HepG2 (cell line): ENCODE data around the gene COQ5. TPM values are rescaled to one million over a fixed set of nuclear protein-coding genes. Genes with fewer than 3 reads are reported as not detected.
A peak's percentile ranks its signal among the peaks of the same experiment; 100 is the strongest.

Source experiments
- DR1 ChIP-seq: sonication (generic); formaldehyde crosslinking; IDR thresholded peaks from 2 replicates; pipeline ENCODE4 v1.8.0; 2021; ENCODE audit warnings: mild to moderate bottlenecking, missing genetic modification reagents, inconsistent platforms
- FIP1L1 ChIP-seq: fragments of 200-400 bp; formaldehyde crosslinking; IDR thresholded peaks from 2 replicates; pipeline ENCODE4 v1.6.1; 2018; ENCODE audit warnings: low read depth, mild to moderate bottlenecking, low read length, moderate library complexity, borderline replicate concordance; ENCODE audit not compliant: insufficient read depth
- KMT2A ChIP-seq: sonication (generic); formaldehyde crosslinking; IDR thresholded peaks from 2 replicates; pipeline ENCODE4 v1.4.0; 2020; ENCODE audit warnings: missing genetic modification reagents
- MTF1 ChIP-seq: sonication (generic); formaldehyde crosslinking; IDR thresholded peaks from 2 replicates; pipeline ENCODE4 v1.5.0; 2020; ENCODE audit warnings: missing genetic modification reagents
- NFKBIZ ChIP-seq: IDR thresholded peaks from 2 replicates; pipeline ENCODE4 v1.6.1; 2018; ENCODE audit warnings: missing genetic modification reagents, missing compliant biosample characterization
- NPAS2 ChIP-seq: sonication (generic); formaldehyde crosslinking; IDR thresholded peaks from 2 replicates; pipeline ENCODE4 v1.8.0; 2022; ENCODE audit warnings: mild to moderate bottlenecking, missing genetic modification reagents, borderline replicate concordance
- PAXIP1 ChIP-seq: sonication (generic); formaldehyde crosslinking; conservative IDR thresholded peaks from 2 replicates; pipeline ENCODE4 v1.4.0; 2020; ENCODE audit warnings: mild to moderate bottlenecking, missing genetic modification reagents, moderate library complexity
- PPARG ChIP-seq: conservative IDR thresholded peaks from 2 replicates; pipeline ENCODE4 v1.6.1; 2016; ENCODE audit warnings: missing biosample characterization, missing genetic modification reagents
- RBFOX2 ChIP-seq: fragments of 200-400 bp; formaldehyde crosslinking; IDR thresholded peaks from 2 replicates; pipeline ENCODE4 v1.6.1; 2017; ENCODE audit warnings: low read depth, mild to moderate bottlenecking, low read length
- RFXANK ChIP-seq: IDR thresholded peaks from 2 replicates; pipeline ENCODE4 v1.6.1; 2016
- TFDP2 ChIP-seq: sonication (generic); formaldehyde crosslinking; IDR thresholded peaks from 2 replicates; pipeline ENCODE4 v1.4.0; 2020; ENCODE audit warnings: missing genetic modification reagents
- ZBTB37 ChIP-seq: sonication (generic); formaldehyde crosslinking; IDR thresholded peaks from 2 replicates; pipeline ENCODE4 v1.4.0; 2020; ENCODE audit warnings: mild to moderate bottlenecking, missing genetic modification reagents
- ZFP62 ChIP-seq: sonication (generic); formaldehyde crosslinking; IDR thresholded peaks from 2 replicates; pipeline ENCODE4 v1.4.0; 2020; ENCODE audit warnings: missing genetic modification reagents
- ZGPAT ChIP-seq: IDR thresholded peaks from 2 replicates; pipeline ENCODE4 v1.6.1; 2016; ENCODE audit warnings: mild to moderate bottlenecking
- ZNF333 ChIP-seq: sonication (generic); formaldehyde crosslinking; IDR thresholded peaks from 2 replicates; pipeline ENCODE4 v1.4.0; 2020; ENCODE audit warnings: mild to moderate bottlenecking, missing genetic modification reagents, borderline replicate concordance
- ZNF574 ChIP-seq: sonication (generic); formaldehyde crosslinking; IDR thresholded peaks from 2 replicates; pipeline ENCODE4 v1.4.0; 2020; ENCODE audit warnings: missing genetic modification reagents
- ZNF883 ChIP-seq: sonication (generic); formaldehyde crosslinking; IDR thresholded peaks from 2 replicates; pipeline ENCODE4 v1.5.1; 2020; ENCODE audit warnings: mild to moderate bottlenecking, missing genetic modification reagents; ENCODE audit errors: not compliant biosample characterization
- polyA plus RNA-seq, 8 experiments: library from polyadenylated mRNA; depleted of rRNA in 3 of 8; stranded (reverse) in 7 of 8; unstranded in 1 of 8; fragments of >200 nt; fragmentation: Illumina TruSeq in 4 of 8; extraction: Trizol in 4 of 8; gene quantifications; 2 replicates each; pipeline versions ENCODE4 v1.2.1 to v1.2.3, GENCODE V29; 2011 to 2016; ENCODE audit warnings: low read depth in 4 of 8, missing spikeins in 1 of 8, mixed read lengths in 1 of 8; ENCODE audit not compliant: insufficient read depth in 1 of 8
- total RNA-seq, 5 experiments: library from RNA; depleted of rRNA; stranded (reverse); fragments of >200 nt; fragmentation: Illumina TruSeq; extraction: Trizol; gene quantifications; 2 replicates each; pipeline ENCODE4 v1.2.3, GENCODE V29; 2016; ENCODE audit warnings: low read depth in 1 of 5

COQ5 gene
- total and polyA plus RNA-seq, 2 of the 13 experiments (the other 11 are each of a cell fraction or from before 2014, with no cell fraction given), result 36.4 to 41.5 TPM

GRCh38 chr12:120528861-120529525 lies at the start of gene COQ5 (continued):
- peak; percentile 83; the same call in 1 of the 2 replicates for TF ChIP-seq ZGPAT (CRISPR knock-in tag)
- TF ChIP-seq PAXIP1 (CRISPR knock-in tag), result peak; percentile 66; the same call in 1 of the 2 replicates
- TF ChIP-seq PPARG (CRISPR knock-in tag), result peak; percentile 98
- TF ChIP-seq ZNF883, result no peak
- peak; percentile 87 for TF ChIP-seq RBFOX2
- TF ChIP-seq DR1 (CRISPR knock-in tag), result no peak
- TF ChIP-seq ZNF333, result 0 out of 2 replicates have a peak, but pooled peaks have one; percentile 45
- TF ChIP-seq ZBTB37, result no peak
- TF ChIP-seq ZFP62 (CRISPR knock-in tag), result no peak
- TF ChIP-seq NFKBIZ (CRISPR knock-in tag), result 0 out of 2 replicates have a peak, but pooled peaks have one; percentile 30
- TF ChIP-seq FIP1L1, result no peak
- no peak for TF ChIP-seq RFXANK (CRISPR knock-in tag)
- peak; percentile 26; the same call in 1 of the 2 replicates for TF ChIP-seq TFDP2
- TF ChIP-seq NPAS2 (CRISPR knock-in tag), result no peak
- TF ChIP-seq MTF1, result no peak
- TF ChIP-seq ZNF574 (CRISPR knock-in tag), result peak; percentile 99
- peak; percentile 75 for TF ChIP-seq KMT2A
